OCI-LY1 (cell line): Measurements from ENCODE around the gene FAM110A.

Experiments used
- H2AFZ ChIP-seq: fragments of 200-600 bp; sonication (generic), shearing (Covaris generic); 2 replicates; pipeline ENCODE4 v1.6.0; 2014; ENCODE audit warnings: antibody characterized with exemption, mild to moderate bottlenecking, low read length
- H3F3A ChIP-seq: fragments of 200-600 bp; sonication (generic), shearing (Covaris generic); 2 replicates; pipeline ENCODE4 v1.6.0; 2014; ENCODE audit warnings: mild to moderate bottlenecking, antibody characterized with exemption, low read length, moderate library complexity; ENCODE audit not compliant: insufficient read depth
- H3K27ac ChIP-seq: fragments of 200-600 bp; sonication (generic); 2 replicates; pipeline ENCODE4 v1.5.1; 2014; ENCODE audit warnings: low read length, mixed run types, mild to moderate bottlenecking, low read depth; ENCODE audit not compliant: poor library complexity, severe bottlenecking
- H3K27me3 ChIP-seq: fragments of 200-600 bp; sonication (generic); 2 replicates; pipeline ENCODE4 v1.6.0; 2014; ENCODE audit warnings: antibody characterized with exemption, mild to moderate bottlenecking, low read length, moderate library complexity; ENCODE audit not compliant: insufficient read depth
- H3K36me3 ChIP-seq: fragments of 200-600 bp; sonication (generic); 2 replicates; pipeline ENCODE4 v1.6.1; 2014; ENCODE audit warnings: mild to moderate bottlenecking, antibody characterized with exemption, low read length, moderate library complexity, mixed read lengths; ENCODE audit not compliant: insufficient read depth
- H3K4me1 ChIP-seq: fragments of 200-600 bp; sonication (generic); 2 replicates; pipeline ENCODE4 v1.5.1; 2014; ENCODE audit warnings: mild to moderate bottlenecking, low read length, moderate library complexity; ENCODE audit not compliant: insufficient read depth, severe bottlenecking
- H3K4me2 ChIP-seq: fragments of 200-600 bp; sonication (generic), shearing (Covaris generic); 2 replicates; pipeline ENCODE4 v1.6.1; 2014; ENCODE audit warnings: low read length
- H3K4me3 ChIP-seq: fragments of 200-600 bp; sonication (generic); 2 replicates; pipeline ENCODE4 v1.5.1; 2014; ENCODE audit warnings: low read length, low read depth, mild to moderate bottlenecking, mixed read lengths; ENCODE audit not compliant: poor library complexity, severe bottlenecking
- H3K79me2 ChIP-seq: fragments of 200-600 bp; shearing (Covaris generic); 2 replicates; pipeline ENCODE4 v1.6.1; 2016; ENCODE audit warnings: mixed run types, low read length, mixed read lengths; ENCODE audit not compliant: insufficient read depth
- H3K9ac ChIP-seq: fragments of 200-600 bp; sonication (generic), shearing (Covaris generic); 2 replicates; pipeline ENCODE4 v1.6.1; 2014; ENCODE audit warnings: mild to moderate bottlenecking, low read length, mixed read lengths
- H3K9me2 ChIP-seq: fragments of 200-600 bp; sonication (generic), shearing (Covaris generic); 2 replicates; pipeline ENCODE4 v1.6.1; 2014; ENCODE audit warnings: low read depth, mild to moderate bottlenecking, low read length, mixed read lengths
- H3K9me3 ChIP-seq: fragments of 200-600 bp; shearing (Covaris generic); 2 replicates; pipeline ENCODE4 v1.6.1; 2014; ENCODE audit warnings: low read length, mixed read lengths
- H4K20me1 ChIP-seq: fragments of 200-600 bp; sonication (generic), shearing (Covaris generic); 2 replicates; pipeline ENCODE4 v1.6.0; 2016; ENCODE audit warnings: mild to moderate bottlenecking, low read length; ENCODE audit not compliant: insufficient read depth
- EZH2 ChIP-seq: fragments of 200-600 bp; sonication (generic), shearing (Covaris generic); IDR thresholded peaks from 2 replicates; pipeline ENCODE4 v1.8.0; 2017; ENCODE audit warnings: borderline replicate concordance, mixed run types, mild to moderate bottlenecking, antibody characterized with exemption, low read length, moderate library complexity, mixed read lengths
- TF ChIP-seq, protein P1 (sequence below): fragments of 200-600 bp; sonication (generic), shearing (Covaris generic); IDR thresholded peaks from 2 replicates; pipeline ENCODE4 v1.5.1; 2017; ENCODE audit warnings: mild to moderate bottlenecking, antibody characterized with exemption, low read length, moderate library complexity, mixed read lengths

The FAM110A gene

GRCh38 chr20:821046-821730 lies 12.3 kb upstream of the FAM110A start:
- Histone ChIP-seq H3K4me2 (no peak overlapping the region), H3K79me2 (no peaks in the 10 kb centered on the region), H3K9me2 (no peaks in the 10 kb centered on the region), H2AFZ (no peak overlapping the region), H4K20me1 (no peaks in the 10 kb centered on the region), H3K4me3 (no peak overlapping the region), H3K9me3 (no peaks in the 10 kb centered on the region), H3F3A (no peaks in the 10 kb centered on the region), H3K27ac (no peak overlapping the region), H3K9ac (no peak overlapping the region), H3K36me3 (no peaks in the 10 kb centered on the region), H3K4me1 (no peaks in the 10 kb centered on the region), H3K27me3 (peaks cover 4% of the 10 kb centered on the region; the same call in 1 of the 2 replicates)
- TF ChIP-seq, protein P1, sequence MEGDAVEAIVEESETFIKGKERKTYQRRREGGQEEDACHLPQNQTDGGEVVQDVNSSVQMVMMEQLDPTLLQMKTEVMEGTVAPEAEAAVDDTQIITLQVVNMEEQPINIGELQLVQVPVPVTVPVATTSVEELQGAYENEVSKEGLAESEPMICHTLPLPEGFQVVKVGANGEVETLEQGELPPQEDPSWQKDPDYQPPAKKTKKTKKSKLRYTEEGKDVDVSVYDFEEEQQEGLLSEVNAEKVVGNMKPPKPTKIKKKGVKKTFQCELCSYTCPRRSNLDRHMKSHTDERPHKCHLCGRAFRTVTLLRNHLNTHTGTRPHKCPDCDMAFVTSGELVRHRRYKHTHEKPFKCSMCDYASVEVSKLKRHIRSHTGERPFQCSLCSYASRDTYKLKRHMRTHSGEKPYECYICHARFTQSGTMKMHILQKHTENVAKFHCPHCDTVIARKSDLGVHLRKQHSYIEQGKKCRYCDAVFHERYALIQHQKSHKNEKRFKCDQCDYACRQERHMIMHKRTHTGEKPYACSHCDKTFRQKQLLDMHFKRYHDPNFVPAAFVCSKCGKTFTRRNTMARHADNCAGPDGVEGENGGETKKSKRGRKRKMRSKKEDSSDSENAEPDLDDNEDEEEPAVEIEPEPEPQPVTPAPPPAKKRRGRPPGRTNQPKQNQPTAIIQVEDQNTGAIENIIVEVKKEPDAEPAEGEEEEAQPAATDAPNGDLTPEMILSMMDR: no peak
- no peak for TF ChIP-seq EZH2

DNA sequence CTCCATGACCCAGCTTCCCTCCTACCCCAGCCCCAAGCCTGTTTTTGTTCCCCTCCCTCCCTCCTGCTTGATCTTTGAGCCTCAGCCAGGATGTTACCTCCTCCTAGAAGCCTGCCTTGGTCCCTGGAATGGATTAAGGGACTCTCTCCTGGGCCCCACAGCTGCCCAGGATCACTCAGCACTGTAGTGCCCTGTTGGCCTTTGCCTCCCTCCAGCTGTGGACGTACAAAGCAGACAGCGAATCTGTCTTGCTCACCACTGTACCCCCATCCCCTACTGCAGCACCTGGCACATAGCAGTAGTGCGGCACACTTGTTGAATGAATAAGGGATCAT lies 11.8 kb upstream of the FAM110A start:
- Histone ChIP-seq H3K4me1 (no peaks in the 10 kb centered on the region), H3K9ac (no peak overlapping the region), H4K20me1 (no peaks in the 10 kb centered on the region), H3K4me2 (no peak overlapping the region), H3K9me2 (no peaks in the 10 kb centered on the region), H3K79me2 (no peaks in the 10 kb centered on the region), H2AFZ (no peak overlapping the region), H3K4me3 (no peak overlapping the region), H3K27me3 (peaks cover 4% of the 10 kb centered on the region; the same call in 1 of the 2 replicates), H3K36me3 (no peaks in the 10 kb centered on the region), H3K27ac (no peak overlapping the region), H3K9me3 (no peaks in the 10 kb centered on the region), H3F3A (no peaks in the 10 kb centered on the region)
- no peak for TF ChIP-seq EZH2
- TF ChIP-seq, protein P1: no peak

- no peak for TF ChIP-seq EZH2
- TF ChIP-seq, protein P1: no peak
- Histone ChIP-seq H3K4me2 (no peak overlapping the region), H3K9me3 (no peaks in the 10 kb centered on the region), H3K36me3 (no peaks in the 10 kb centered on the region), H4K20me1 (no peaks in the 10 kb centered on the region), H3K4me1 (no peaks in the 10 kb centered on the region), H3K9ac (no peak overlapping the region), H3K27ac (no peak overlapping the region), H3K79me2 (no peaks in the 10 kb centered on the region), H3K27me3 (peaks cover 4% of the 10 kb centered on the region; the same call in 1 of the 2 replicates), H3K4me3 (no peak overlapping the region), H3K9me2 (no peaks in the 10 kb centered on the region), H2AFZ (no peak overlapping the region), H3F3A (no peaks in the 10 kb centered on the region)
Observed at GRCh38 chr20:822651-823573, 10.6 kb upstream of the FAM110A start.
